Glomerular endothelial cell (primary cell): Measurements from ENCODE around the gene SMDT1. TPM values are rescaled to one million over a fixed set of nuclear protein-coding genes. Genes with fewer than 3 reads are reported as not detected.
"Not testable (repeated sequence)": the region's sequence is repeated elsewhere in the genome, so short reads cannot be mapped to it uniquely, and the experiment has no call there.

ENCODE experiments used
- DNase-seq: peaks from one replicate; pipeline ENCODE4 v3.0.0-alpha.2; 2011; ENCODE audit warnings: low read depth, low spot score; ENCODE audit errors: extremely low read depth
- total RNA-seq: library from RNA; depleted of rRNA; stranded (reverse); fragments of >200 nt; gene quantifications from 2 replicates; pipeline ENCODE4 v1.2.3, GENCODE V29; 2015

SMDT1 gene
- total RNA-seq, 1 donor from 2014 or later, result 7.6 TPM

- peak; percentile 68 for DNase-seq
Measured at GRCh38 chr22:42070517-42071422, 8.7 kb upstream of the SMDT1 start, which contains the start of gene NAGA. TSS of gene NAGA (minus strand) at chr22:42070812. CDS start at chr22:42070297, 515 bp downstream.

GRCh38 chr22:42071508-42071907 lies 8.0 kb upstream of the SMDT1 start:
- not testable (repeated sequence) for DNase-seq

GRCh38 chr22:42072606-42073330 lies 6.7 kb upstream of the SMDT1 start:
- no peak for DNase-seq

GRCh38 chr22:42073621-42074041 lies 5.9 kb upstream of the SMDT1 start:
- DNase-seq, result no peak

- DNase-seq, result no peak
Measured at GRCh38 chr22:42074132-42074811, 5.2 kb upstream of the SMDT1 start, which contains the start of gene PHETA2. TSS of gene PHETA2 (plus strand) at chr22:42074248. CDS start at chr22:42077294, 3,046 bp downstream.

GRCh38 chr22:42074846-42075676 lies 4.4 kb upstream of the SMDT1 start:
- DNase-seq, result no peak

GRCh38 chr22:42076764-42077485 lies 2.6 kb upstream of the SMDT1 start:
- no peak for DNase-seq

- no peak for DNase-seq
Measured at GRCh38 chr22:42077486-42078125, 1.9 kb upstream of the SMDT1 start.

- DNase-seq, result no peak
Measured at GRCh38 chr22:42078469-42079318, 806 bp upstream of the SMDT1 start.

- no peak for DNase-seq
Measured at GRCh38 chr22:42080287-42080686, 787 bp downstream of the SMDT1 start.

- DNase-seq, result no peak
Measured at GRCh38 chr22:42083119-42083518, 3.6 kb downstream of the SMDT1 start.

GRCh38 chr22:42084874-42085273 lies 5.4 kb downstream of the SMDT1 start:
- DNase-seq, result no peak

GRCh38 chr22:42086051-42086450 lies 6.6 kb downstream of the SMDT1 start:
- no peak for DNase-seq

- DNase-seq, result peak; percentile 91
Measured at GRCh38 chr22:42090596-42091454, 11.3 kb downstream of the SMDT1 start, which contains the start of gene NDUFA6. TSS of gene NDUFA6 (minus strand) at chr22:42090772. CDS start at chr22:42090744, 28 bp downstream.

GRCh38 chr22:42091455-42091782 lies 11.9 kb downstream of the SMDT1 start:
- no peak for DNase-seq

GRCh38 chr22:42101199-42101598 lies 21.7 kb downstream of the SMDT1 start:
- no peak for DNase-seq

GRCh38 chr22:42104332-42104860 lies 24.9 kb downstream of the SMDT1 start:
- not testable (repeated sequence) for DNase-seq
